Upper lobe of right lung (tissue), 1 donor: Measurements from ENCODE around the gene COL18A1. TPM values are rescaled to one million over a fixed set of nuclear protein-coding genes. Genes with fewer than 3 reads are reported as not detected.

Experiments
- ATAC-seq: fragments of 200-7000 bp; cut with Tn5 transposase; one replicate; pipeline ENCODE4 v1.9.1; 2020; ENCODE audit warnings: mild to moderate bottlenecking, moderate library complexity
- DNase-seq: peaks from one replicate; pipeline ENCODE4 v3.0.0-alpha.2; 2020
- H3K27ac ChIP-seq: fragments of 200-600 bp; one replicate; pipeline ENCODE4 v1.8.0; 2022
- H3K27me3 ChIP-seq: fragments of 200-600 bp; one replicate; pipeline ENCODE4 v1.8.0; 2022; ENCODE audit warnings: mild to moderate bottlenecking
- H3K36me3 ChIP-seq: fragments of 200-600 bp; one replicate; pipeline ENCODE4 v1.8.0; 2022
- H3K4me1 ChIP-seq: fragments of 200-600 bp; one replicate; pipeline ENCODE4 v1.8.0; 2022
- H3K4me3 ChIP-seq: fragments of 200-600 bp; one replicate; pipeline ENCODE4 v1.8.0; 2022; ENCODE audit warnings: mild to moderate bottlenecking
- H3K9me3 ChIP-seq: fragments of 200-600 bp; one replicate; pipeline ENCODE4 v1.8.0; 2022
- intact Hi-C: fragments of 100-400 bp; cut with DNase I; formaldehyde crosslinking; loops from one replicate; pipeline ENCODE4 v1.11.0; 2022
- total RNA-seq: library from RNA; stranded (reverse); fragmentation: NEBNext Ultra II Directional; extraction: Animal tissue kit (Norgen Biotek cat#: 25700); gene quantifications from one replicate; pipeline ENCODE4 v1.2.1, GENCODE V29; 2021
- TF ChIP-seq, protein P1 (sequence below): fragments of 200-600 bp; IDR thresholded peaks from one replicate; pipeline ENCODE4 v1.8.0; 2022; ENCODE audit warnings: antibody characterized with exemption
- donor health status: DM: no; HTN: yes; CAD: no; lungs with severe emphysema.

The COL18A1 gene
- total RNA-seq, 1 donor from 2014 or later, result 60.4 TPM

DNA sequence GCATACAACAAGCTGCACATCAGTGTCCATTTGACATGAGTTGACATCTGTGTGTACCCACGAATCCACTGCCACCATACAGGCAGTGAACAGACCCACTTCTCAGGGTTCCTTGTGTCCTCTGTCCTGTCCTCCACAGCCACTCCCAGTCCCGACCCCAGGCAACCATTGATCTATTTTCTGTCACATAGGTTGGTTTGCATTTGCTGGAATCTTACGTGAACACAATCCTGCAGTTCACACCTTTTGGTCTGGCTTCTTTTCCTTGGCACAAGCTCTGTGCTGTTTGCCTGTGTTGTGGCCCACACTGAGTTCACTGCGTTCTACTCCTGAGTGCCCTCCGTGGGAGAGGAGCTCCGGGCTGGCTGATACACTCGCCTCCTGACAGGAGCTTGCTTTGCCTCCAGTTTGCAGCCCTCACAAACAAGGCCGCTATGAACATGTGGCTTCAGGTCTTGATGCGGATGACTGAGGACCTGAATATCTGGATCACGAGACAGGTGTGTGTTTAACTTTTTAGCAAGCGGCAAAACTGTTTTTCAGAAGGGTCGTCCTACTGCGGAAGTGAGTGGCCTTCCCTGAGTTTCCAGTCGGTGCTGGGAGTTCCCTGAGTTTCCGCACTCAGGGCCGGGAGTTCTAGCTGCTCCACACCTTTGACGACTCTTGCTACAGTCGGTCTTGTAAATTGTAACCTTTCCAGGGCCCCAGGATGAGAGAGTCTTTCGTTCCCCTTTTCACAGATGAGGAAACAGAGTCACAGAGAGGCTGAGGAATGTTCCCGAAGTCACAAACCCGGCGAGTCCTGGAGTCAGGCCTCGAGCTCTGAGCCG, 13.0 kb upstream of the COL18A1 start:
- ATAC-seq (no peak), DNase-seq (peak; percentile 28)
- Histone ChIP-seq H3K27ac (no peak overlapping the region), H3K27me3 (no peaks in the 10 kb centered on the region), H3K36me3 (no peaks in the 10 kb centered on the region), H3K4me1 (peaks cover 4% of the 10 kb centered on the region), H3K4me3 (no peak overlapping the region), H3K9me3 (no peaks in the 10 kb centered on the region)
- intact Hi-C loops, result no loop called here
- TF ChIP-seq, protein P1, sequence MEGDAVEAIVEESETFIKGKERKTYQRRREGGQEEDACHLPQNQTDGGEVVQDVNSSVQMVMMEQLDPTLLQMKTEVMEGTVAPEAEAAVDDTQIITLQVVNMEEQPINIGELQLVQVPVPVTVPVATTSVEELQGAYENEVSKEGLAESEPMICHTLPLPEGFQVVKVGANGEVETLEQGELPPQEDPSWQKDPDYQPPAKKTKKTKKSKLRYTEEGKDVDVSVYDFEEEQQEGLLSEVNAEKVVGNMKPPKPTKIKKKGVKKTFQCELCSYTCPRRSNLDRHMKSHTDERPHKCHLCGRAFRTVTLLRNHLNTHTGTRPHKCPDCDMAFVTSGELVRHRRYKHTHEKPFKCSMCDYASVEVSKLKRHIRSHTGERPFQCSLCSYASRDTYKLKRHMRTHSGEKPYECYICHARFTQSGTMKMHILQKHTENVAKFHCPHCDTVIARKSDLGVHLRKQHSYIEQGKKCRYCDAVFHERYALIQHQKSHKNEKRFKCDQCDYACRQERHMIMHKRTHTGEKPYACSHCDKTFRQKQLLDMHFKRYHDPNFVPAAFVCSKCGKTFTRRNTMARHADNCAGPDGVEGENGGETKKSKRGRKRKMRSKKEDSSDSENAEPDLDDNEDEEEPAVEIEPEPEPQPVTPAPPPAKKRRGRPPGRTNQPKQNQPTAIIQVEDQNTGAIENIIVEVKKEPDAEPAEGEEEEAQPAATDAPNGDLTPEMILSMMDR, result no peak

DNA sequence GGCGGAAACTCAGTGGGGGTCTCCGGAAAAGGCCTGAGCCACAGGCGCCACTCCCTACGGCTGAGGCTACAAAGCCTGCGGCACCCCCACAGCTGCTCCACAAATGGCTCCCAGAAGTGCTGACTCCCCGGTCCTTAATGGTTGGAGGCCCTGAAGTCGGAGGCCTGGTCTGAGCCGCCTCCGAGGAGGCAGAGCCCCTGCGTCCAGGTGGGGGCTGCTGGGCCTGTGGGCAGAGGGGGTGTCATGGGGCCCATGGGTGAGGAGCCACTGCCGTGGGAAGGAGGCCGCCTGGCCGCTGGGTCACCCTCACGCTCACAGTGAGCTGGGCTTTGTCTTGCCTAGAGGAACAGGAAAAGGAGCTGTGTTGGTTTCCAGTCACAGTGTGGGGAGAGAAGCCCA, 12.4 kb upstream of the COL18A1 start:
- peak; percentile 50 for DNase-seq
- no peak for ATAC-seq
- Histone ChIP-seq H3K27me3 (no peaks in the 10 kb centered on the region), H3K27ac (no peak overlapping the region), H3K9me3 (no peaks in the 10 kb centered on the region), H3K36me3 (no peaks in the 10 kb centered on the region), H3K4me3 (no peak overlapping the region), H3K4me1 (no peaks in the 10 kb centered on the region)
- TF ChIP-seq, protein P1, result no peak
- intact Hi-C loops, result no loop called here

DNA sequence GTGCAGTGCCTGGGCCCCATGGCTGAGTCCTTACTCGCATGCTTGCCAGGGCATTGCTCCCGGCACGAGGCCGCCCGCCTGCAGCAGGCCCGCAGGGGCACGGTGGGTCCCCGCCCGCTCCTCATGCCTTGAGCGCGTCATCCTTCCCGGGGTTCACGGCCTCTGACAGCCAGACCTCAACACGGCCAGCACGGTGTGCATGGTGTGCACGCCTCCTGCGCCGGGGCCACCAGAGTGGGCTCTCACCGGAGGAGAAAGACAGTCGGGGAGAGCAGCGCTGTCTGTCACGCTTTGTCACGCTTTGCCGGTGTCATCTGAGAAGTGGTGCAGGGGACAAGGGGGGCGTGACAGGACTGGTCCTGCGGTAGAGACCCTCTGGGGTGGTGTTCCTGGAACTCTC, 11.9 kb upstream of the COL18A1 start:
- H3K27me3 ChIP-seq, result no peaks in the 10 kb centered on the region
- H3K27ac ChIP-seq, result no peak overlapping the region
- TF ChIP-seq, protein P1, result no peak
- ATAC-seq (no peak), DNase-seq (peak; percentile 60)
- intact Hi-C loops, result no loop called here
- no peaks in the 10 kb centered on the region for H3K36me3 ChIP-seq
- H3K9me3 ChIP-seq, result no peaks in the 10 kb centered on the region
- H3K4me1 ChIP-seq, result no peaks in the 10 kb centered on the region
- H3K4me3 ChIP-seq, result no peak overlapping the region

DNA sequence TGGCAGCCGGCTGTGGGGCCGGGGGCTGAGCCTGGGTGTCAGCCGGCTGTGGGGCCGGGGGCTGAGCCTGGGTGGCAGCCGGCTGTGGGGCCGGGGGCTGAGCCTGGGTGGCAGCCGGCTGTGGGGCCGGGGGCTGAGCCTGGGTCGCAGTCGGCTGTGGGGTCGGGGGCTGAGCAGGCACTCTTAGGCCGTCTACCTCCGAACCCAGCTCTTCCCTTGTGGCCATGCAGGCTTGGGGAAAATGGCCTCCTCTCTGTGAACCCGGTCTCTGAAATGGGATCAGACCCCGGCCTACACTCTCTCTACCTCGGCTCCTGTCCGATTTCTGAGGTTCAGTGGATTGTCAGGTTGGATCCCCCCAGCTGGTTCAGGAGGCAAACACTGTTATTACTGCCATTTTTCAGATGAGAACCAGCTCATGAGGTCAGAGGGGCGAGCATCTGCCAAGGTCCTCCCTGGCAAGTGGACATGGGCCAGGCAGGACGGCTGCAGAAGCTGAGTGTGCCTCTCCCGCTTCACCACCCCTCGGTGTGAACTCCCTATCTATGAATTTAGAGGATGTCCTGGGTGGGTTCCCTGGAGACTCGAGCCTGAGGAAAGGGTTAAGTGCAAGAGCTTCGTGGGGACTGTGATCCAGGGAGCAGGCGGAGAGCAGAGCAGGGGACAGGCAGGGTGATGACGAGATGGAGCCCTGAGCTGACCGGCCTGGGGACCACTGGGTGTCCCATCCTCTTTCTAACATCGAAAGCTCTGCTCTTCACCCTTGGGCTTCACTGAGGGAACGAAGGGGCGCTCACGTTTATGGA, 10.9 kb upstream of the COL18A1 start:
- Histone ChIP-seq H3K27ac (no peak overlapping the region), H3K4me1 (no peaks in the 10 kb centered on the region), H3K4me3 (no peak overlapping the region), H3K27me3 (no peaks in the 10 kb centered on the region), H3K9me3 (no peaks in the 10 kb centered on the region), H3K36me3 (no peaks in the 10 kb centered on the region)
- DNase-seq, result peak; percentile 40
- TF ChIP-seq, protein P1, result no peak
- intact Hi-C loops, result no loop called here
- no peak for ATAC-seq

DNA sequence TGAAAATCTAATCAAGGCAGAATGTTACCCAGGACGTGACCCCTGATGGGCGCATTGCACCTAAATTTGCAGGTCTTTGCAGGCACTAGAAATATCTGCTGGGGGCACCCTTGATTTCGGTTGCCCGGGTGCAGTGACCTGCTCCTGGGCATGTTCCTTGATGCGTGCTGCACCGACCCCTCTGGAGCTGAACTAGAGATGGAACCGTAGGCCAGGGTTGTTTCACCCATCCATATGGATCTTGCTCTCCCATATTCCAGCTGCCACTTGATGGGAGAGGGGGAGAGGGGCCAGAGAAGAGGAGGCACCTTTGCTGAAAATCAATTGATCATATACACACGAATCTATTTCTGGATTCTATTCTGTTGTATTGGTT, 8.4 kb upstream of the COL18A1 start:
- Histone ChIP-seq H3K27me3 (no peaks in the 10 kb centered on the region), H3K9me3 (no peaks in the 10 kb centered on the region), H3K36me3 (no peaks in the 10 kb centered on the region), H3K4me1 (no peaks in the 10 kb centered on the region), H3K4me3 (no peak overlapping the region), H3K27ac (no peak overlapping the region)
- ATAC-seq (no peak), DNase-seq (no peak)
- TF ChIP-seq, protein P1, result no peak
- intact Hi-C loops, result no loop called here
